Skin epidermis (tissue), 12 donors: ENCODE results near the gene MAML2.
A peak's percentile ranks its signal among the peaks of the same experiment; 100 is the strongest.

ENCODE experiments used
- H3K27ac ChIP-seq, 21 experiments: fragments of 200-600 bp; sonication (generic) in 11 of 21; one replicate each; pipeline ENCODE4 v1.5.0; 2020; ENCODE audit warnings: mild to moderate bottlenecking in 3 of 21, inconsistent platforms in 2 of 21, moderate library complexity in 2 of 21
- H3K4me3 ChIP-seq, 7 experiments: fragments of 200-600 bp; sonication (generic) in 2 of 7; one replicate each; pipeline ENCODE4 v1.5.0; 2020; ENCODE audit warnings: inconsistent platforms in 2 of 7, mild to moderate bottlenecking in 2 of 7, moderate library complexity in 1 of 7

The MAML2 gene

GRCh38 chr11:95999711-96000406 lies 343.1 kb downstream of the MAML2 start:
- Histone ChIP-seq H3K27ac (peak overlapping the region in 14 of 21 experiments; percentile 5 to 81 (median 67)), H3K4me3 (peak overlapping the region in 1 of 7 experiments; percentile 0)

GRCh38 chr11:95996621-95997235 lies 346.3 kb downstream of the MAML2 start:
- no peak overlapping the region for H3K4me3 ChIP-seq

GRCh38 chr11:95994329-95994728 lies 348.7 kb downstream of the MAML2 start:
- Histone ChIP-seq H3K4me3 (no peak overlapping the region), H3K27ac (no peak overlapping the region)

More at GRCh38 chr11:95996621-95997235, 346.3 kb downstream of the MAML2 start:
- no peak overlapping the region for H3K27ac ChIP-seq

- no peak overlapping the region for H3K4me3 ChIP-seq
- H3K27ac ChIP-seq, result no peak overlapping the region
These were observed 349.3 kb downstream of the MAML2 start for GRCh38 chr11:95993438-95994298.

GRCh38 chr11:95991545-95991944 lies 351.4 kb downstream of the MAML2 start:
- Histone ChIP-seq H3K27ac (peak overlapping the region in 3 of 21 experiments; percentile 6 to 29 (median 27)), H3K4me3 (no peak overlapping the region)

- Histone ChIP-seq H3K27ac (peak overlapping the region in 2 of 21 experiments; percentile 27 to 29), H3K4me3 (no peak overlapping the region)
These were observed 351.9 kb downstream of the MAML2 start for GRCh38 chr11:95991101-95991500.

GRCh38 chr11:95989780-95990179 lies 353.2 kb downstream of the MAML2 start:
- H3K27ac ChIP-seq, result no peak overlapping the region
- H3K4me3 ChIP-seq, result no peak overlapping the region

- H3K4me3 ChIP-seq, result no peak overlapping the region
- no peak overlapping the region for H3K27ac ChIP-seq
These were observed 353.9 kb downstream of the MAML2 start for GRCh38 chr11:95989076-95989605.

- H3K4me3 ChIP-seq, result no peak overlapping the region
- no peak overlapping the region for H3K27ac ChIP-seq
These were observed 357.7 kb downstream of the MAML2 start for GRCh38 chr11:95985174-95985808.

- Histone ChIP-seq H3K4me3 (no peak overlapping the region), H3K27ac (no peak overlapping the region)
These were observed 358.9 kb downstream of the MAML2 start for GRCh38 chr11:95984072-95984471.

- Histone ChIP-seq H3K4me3 (no peak overlapping the region), H3K27ac (no peak overlapping the region)
These were observed 365.3 kb downstream of the MAML2 start for GRCh38 chr11:95977534-95978174.

GRCh38 chr11:95976550-95976949 lies 366.4 kb downstream of the MAML2 start:
- Histone ChIP-seq H3K27ac (no peak overlapping the region), H3K4me3 (no peak overlapping the region)

GRCh38 chr11:95975343-95975742 lies 367.7 kb downstream of the MAML2 start:
- H3K4me3 ChIP-seq, result no peak overlapping the region
- H3K27ac ChIP-seq, result no peak overlapping the region

GRCh38 chr11:95972060-95972459 lies 370.9 kb downstream of the MAML2 start:
- Histone ChIP-seq H3K27ac (no peak overlapping the region), H3K4me3 (no peak overlapping the region)

- Histone ChIP-seq H3K4me3 (no peak overlapping the region), H3K27ac (no peak overlapping the region)
These were observed 374.4 kb downstream of the MAML2 start for GRCh38 chr11:95968585-95968984.

- H3K4me3 ChIP-seq, result no peak overlapping the region
- H3K27ac ChIP-seq, result no peak overlapping the region
These were observed 378.7 kb downstream of the MAML2 start for GRCh38 chr11:95964281-95964680.

- no peak overlapping the region for H3K4me3 ChIP-seq
- no peak overlapping the region for H3K27ac ChIP-seq
These were observed 381.2 kb downstream of the MAML2 start for GRCh38 chr11:95961758-95962157.

GRCh38 chr11:95950905-95951304 lies 392.1 kb downstream of the MAML2 start:
- Histone ChIP-seq H3K4me3 (no peak overlapping the region), H3K27ac (no peak overlapping the region)

GRCh38 chr11:95948637-95949036 lies 394.4 kb downstream of the MAML2 start:
- Histone ChIP-seq H3K27ac (no peak overlapping the region), H3K4me3 (no peak overlapping the region)
